Activated gamma-delta T cell treated with anti-CD3 and anti-CD28 coated beads, Interleukin-2, amount 50 U/mL, for 16 hours (primary cell): Measurements from ENCODE around the gene ATP8B1.

Experiments used
- DNase-seq: peaks from one replicate; pipeline ENCODE4 v3.0.0-alpha.2; 2020; ENCODE audit warnings: low read depth

The ATP8B1 gene

DNA sequence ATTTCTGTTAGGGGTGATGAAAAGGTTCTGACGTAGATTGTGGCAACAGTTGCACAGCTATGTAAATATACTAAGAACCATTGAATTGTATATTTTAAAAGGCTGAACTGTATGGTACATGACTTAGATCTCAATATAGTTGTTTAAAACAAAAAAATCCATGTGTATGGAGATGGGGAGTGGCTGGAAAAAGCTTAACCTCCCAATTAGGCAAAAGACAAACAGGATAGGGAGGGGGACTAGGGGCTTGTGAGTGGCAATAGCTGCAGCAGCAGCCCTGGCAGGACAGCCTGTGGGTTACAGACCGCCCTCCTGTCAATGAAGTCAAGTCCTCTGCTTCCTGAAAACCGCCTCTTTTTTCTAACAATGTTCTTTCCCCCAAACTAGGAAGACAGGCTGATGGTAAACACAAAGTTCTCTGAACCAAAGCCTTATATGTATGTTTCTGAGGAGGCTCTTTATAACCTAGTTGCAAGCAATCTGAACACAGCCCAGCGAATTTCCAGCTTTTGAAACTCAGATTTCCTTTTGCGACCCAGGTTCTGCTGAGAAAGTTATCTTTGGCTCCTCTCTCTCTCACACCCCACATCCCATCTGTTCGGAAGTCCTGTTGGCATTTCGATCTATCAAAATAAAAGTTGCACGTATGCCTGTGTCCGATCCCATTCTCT is 10.3 kb downstream of the ATP8B1 start:
- no peak for DNase-seq

GRCh38 chr18:57791911-57792310 is 11.2 kb downstream of the ATP8B1 start:
- no peak for DNase-seq

DNA sequence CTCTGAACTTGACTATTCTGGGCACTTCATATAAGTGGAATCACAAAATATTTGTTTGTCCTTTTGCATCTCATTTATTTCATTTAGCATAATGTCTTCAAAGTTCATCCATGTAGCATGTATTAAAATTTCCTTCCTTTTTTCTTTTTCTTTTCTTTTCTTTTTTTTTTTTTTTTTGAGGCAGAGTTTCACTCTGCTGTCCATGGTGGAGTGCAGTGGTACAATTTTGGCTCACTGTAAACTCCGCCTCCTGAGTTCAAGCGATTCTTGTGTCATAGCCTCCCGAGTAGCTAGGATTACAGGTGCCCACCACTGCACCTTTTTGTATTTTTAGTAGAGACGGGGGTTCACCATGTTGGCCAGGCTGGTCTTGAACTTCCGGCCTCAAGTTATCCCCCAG is 11.9 kb downstream of the ATP8B1 start:
- no peak for DNase-seq

DNA sequence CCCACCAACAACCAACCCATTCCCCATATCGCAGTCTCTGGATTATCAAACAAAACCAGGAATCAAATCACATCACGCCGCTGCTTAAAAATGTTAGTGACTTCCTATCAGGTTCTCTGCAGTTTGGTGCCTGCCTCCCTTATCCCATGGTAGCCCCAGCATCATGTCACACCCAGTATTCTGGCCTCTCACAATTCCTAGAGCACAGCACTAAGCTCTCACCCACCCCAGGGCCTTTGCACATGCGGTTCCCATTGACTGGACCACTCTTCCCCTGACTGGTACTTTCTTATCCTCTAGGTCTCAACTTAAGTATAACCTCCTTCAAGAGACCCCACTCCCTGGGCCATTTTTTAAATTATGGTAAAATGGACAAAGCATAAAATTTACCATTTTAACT is 12.8 kb downstream of the ATP8B1 start:
- DNase-seq = no peak

DNA sequence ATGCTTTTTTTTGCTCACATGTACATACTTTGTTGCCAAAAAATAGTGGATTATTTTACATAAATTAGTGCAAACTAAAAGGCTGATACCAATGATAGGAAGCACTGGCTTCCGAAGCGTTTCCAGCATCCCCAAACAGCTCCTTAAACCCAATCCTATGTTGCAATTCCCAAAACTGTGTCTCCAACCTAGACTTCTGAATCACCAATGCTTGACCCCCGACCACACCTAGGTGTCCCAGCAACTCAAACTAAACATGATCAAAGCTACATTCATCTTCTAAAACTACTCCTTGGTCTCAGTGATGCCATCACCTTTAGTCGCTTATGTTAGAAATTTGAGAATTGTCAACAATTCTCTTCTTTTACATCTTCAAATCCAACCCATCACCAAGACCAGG is 13.4 kb downstream of the ATP8B1 start:
- DNase-seq = no peak

GRCh38 chr18:57789090-57789489 is 14.0 kb downstream of the ATP8B1 start:
- no peak for DNase-seq

- DNase-seq = no peak
These were observed 15.9 kb downstream of the ATP8B1 start for GRCh38 chr18:57787068-57787685.

DNA sequence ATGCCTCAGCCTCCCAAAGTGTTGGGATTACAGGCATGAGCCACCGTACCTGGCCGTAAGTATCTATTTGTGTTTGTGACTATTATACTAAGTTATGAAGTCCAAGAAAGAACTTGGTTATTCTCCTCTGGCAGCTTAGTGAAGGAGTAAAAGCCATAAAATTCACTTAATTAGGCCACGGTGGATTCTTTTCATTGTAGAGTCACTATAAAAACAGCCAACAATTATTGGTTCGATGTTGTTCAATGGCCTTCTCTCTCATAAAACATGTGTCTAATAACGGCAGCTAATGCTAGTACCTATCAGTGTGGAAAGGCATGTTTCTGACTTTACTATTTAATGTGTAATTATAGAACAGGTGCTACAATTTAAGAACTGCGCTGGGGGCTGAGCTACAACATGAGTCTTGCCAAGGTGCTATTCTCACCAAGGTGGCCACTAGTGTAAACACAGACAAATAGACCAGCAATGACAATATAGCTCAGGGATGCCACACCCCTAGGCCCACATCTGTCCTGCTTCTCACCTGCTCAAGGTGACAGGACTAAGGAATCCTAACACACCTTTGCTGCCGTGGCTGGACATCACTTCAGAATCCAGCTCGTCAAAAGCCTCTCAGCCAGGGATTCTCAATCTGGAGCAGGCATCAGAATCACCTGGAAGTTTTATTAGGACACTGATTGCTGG is 17.2 kb downstream of the ATP8B1 start:
- no peak for DNase-seq

GRCh38 chr18:57784801-57785114 is 18.4 kb downstream of the ATP8B1 start:
- DNase-seq = no peak

- no peak for DNase-seq
These were observed 18.9 kb downstream of the ATP8B1 start for GRCh38 chr18:57784034-57784800.

- DNase-seq = no peak
These were observed 21.1 kb downstream of the ATP8B1 start for GRCh38 chr18:57782049-57782448.

DNA sequence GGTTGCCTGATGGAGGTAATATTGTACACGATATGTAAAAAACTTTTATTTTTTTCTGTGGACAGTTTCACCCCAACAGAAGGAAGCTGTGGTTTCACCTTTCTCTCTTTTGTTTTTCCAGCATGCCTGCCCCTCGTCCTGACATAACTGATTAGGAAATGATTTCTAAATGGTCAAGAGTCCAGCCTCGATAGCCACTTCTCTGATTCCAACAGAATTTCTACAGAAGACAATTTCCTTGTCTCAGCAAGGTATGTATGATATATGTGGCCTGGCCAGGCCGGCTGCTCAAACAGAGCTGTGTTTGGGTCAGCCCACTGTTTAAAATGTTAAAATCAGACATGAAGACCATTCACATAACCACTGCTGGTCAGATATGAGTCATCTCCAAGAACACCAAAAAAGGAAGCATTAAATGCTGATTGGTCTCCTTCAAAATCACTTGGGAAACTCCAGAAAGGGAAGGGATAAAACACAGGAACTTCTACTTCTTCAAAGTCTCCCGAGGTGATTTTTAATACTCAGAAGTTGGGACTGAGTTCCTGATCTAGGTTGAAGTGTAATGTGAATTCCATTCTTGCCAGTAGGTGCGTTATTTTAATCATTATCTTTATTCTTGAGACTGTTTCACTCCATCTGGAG is 22.3 kb downstream of the ATP8B1 start:
- DNase-seq = no peak

DNA sequence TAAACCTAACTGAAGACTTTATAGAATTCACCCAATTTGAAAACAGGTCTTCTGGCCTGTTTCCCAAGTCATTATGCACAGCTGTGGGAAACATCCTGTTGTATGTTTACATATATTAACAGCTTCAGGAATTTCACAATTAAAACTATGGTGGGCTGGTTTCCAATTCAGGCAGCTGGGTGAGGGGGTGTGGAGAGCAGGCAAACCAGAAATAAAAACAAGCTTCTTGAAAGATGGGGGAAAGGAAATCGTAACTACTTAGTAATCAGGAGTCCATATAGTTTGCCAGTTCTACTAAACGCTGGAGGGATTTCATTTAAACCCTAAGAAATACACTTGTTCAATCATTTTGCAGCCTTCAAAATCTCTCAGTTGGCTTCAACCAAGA is 22.8 kb downstream of the ATP8B1 start:
- DNase-seq = no peak

DNA sequence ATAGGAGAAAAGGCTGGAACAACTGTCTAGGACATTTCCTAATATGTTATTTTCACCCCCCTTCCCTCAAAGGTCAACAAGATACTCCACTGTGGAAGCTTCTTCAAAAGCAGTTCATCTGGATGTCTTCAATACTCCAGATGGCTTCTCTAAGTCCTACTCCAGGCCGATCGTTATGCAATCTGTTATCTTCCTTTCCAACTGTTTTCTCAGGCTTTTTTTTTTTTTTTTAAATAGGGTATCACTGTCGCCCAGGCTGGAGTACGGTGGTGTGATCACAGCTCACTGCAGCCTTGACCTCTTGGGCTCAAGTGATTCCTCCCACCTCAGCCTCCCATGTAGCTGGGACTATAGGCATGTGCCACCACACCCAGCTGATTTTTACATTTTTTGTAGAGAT is 26.3 kb downstream of the ATP8B1 start:
- no peak for DNase-seq

DNA sequence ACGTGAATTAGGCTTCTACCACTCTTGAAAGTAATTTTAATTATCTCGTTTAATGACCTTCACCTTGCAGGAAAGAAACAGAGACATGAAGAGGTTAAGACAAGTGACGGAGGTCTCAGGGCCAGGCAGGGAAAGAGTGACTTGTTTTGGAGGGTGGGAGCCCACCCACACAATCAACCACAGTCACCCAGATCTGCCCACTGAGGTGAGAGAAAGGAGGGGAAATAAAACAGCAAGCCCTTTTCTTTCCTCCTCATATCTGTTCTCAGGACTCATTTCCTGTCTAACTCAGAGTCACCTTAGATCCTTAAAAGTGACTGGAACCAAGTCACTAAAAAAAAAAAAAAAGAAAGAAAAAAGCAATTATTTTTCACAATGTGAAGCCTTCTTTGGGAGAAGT is 26.8 kb downstream of the ATP8B1 start:
- no peak for DNase-seq

- DNase-seq = no peak
These were observed 27.2 kb downstream of the ATP8B1 start for GRCh38 chr18:57775937-57776336.

DNA sequence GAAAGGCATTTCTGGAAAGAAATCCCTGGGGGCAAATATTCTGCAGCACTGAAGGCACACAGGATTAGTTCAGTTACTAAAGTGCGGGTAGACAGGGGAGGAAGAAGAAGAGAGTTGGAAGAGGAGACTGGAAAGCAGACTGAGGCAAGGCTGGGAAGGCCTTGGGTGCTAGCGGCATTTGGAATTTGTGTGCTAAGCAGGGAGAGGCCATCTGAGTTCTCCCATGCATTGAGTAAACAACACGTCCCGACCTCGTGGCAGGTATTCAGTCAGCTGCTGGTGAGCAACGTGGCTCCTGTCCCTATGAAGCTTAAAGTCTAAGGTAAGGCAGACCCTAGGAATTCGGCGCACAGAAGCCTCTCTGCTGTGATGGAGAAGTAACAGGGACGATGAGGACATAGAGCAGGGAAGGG is 30.7 kb downstream of the ATP8B1 start:
- DNase-seq = no peak

DNA sequence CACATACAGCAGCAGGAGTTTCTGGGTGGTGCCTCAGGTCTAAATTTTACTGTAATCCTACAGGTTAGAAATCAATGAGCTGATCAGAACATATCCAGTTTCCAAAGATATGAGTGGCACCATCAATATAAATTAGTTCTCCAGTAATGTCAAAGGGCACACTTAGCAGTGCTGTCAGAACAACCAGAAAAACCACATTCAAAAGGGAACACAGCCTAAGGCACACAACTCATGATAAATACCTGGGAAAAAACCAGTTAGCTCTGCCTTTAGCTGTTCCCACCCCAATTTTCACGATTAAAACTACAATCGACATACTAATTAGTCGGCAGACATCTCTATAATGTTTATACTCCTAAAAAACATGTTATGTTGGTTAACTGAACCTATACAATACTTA is 31.5 kb downstream of the ATP8B1 start:
- DNase-seq = no peak

GRCh38 chr18:57771193-57771592 is 31.9 kb downstream of the ATP8B1 start:
- no peak for DNase-seq

DNA sequence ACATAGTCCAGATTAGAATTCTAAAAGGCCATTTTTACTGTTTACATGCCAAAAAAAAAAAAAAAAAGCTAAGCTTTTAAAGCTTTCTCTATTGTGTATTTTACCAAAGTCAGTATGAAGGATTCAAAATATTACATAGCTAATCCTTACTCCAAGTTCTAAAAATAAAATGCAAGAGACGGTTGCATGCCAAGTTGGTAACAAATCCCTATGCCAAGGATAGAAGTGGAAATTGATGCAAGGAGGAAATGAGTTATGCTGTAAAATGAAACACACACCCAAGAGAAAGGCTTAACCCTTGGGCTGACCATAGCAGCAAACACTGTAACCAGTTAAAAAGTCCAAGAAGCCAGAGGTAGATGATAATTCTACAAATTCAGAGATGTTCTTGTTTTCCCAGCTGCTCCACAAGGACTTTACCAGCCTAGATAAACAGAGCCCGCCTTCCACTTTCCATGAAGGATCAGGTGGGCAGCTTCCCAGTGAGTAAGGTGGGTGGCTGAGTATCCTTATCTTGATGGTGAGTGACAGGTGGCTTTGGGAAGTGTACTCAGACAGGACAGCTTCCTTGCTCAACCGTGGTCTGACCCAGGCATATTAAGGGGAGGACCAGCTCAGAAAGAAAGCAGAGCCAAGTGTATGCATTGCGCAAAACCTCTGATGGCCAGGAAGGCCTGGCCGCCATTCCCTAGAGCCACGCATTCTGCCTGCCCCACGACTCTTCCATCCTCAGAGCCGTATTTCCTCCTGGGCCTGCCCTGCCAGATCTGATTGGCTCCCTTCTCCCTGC is 34.4 kb downstream of the ATP8B1 start:
- no peak for DNase-seq

- DNase-seq = no peak
These were observed 35.7 kb downstream of the ATP8B1 start for GRCh38 chr18:57767259-57768050.
